Central memory CD4-positive, alpha-beta T cell (primary cell): ENCODE results near the gene OR1K1.
A peak's percentile ranks its signal among the peaks of the same experiment; 100 is the strongest.
"Not testable (repeated sequence)": the region's sequence is repeated elsewhere in the genome, so short reads cannot be mapped to it uniquely, and the experiment has no call there.

Source experiments
- DNase-seq: peaks from one replicate; pipeline ENCODE4 v3.0.0; 2022

The OR1K1 gene

DNA sequence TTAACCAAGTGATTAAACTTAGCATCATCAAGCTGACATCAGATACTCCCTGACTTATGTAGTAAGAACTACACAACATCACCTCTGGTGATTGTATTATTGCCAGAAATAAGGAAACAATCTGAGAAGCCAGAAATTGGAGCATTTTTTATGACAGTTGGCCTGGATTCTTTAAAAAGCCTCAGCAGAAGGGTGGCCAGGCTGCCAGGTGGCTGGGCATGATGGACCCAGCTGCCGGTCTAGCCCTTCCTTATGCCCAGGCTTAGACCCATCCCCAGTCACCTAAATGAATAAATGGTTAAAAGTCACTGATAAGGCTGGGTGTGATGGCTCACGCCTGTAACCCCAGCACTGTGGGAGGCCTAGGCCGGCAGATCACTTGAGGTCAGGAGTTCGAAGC is 12.8 kb downstream of the OR1K1 start:
- DNase-seq, result no peak

DNA sequence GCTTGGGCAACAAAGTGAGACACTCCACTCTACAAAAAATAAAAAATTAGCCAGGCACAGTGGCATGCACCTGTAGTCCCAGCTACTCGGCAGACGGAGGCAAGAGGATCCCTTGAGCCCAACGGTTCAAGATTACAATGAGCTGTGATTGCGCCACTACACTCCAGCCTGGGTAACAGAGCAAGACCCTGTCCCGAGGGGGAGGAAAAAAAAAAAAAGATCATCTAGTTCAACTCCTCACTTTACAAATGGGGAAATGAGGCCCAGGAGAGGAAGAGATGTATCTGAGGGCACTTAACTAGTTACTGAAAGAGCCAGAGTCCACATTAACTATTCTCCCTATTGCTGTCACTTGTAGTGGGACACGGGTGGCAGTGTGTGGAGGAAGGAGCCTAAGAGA is 14.6 kb downstream of the OR1K1 start:
- DNase-seq, result no peak

DNA sequence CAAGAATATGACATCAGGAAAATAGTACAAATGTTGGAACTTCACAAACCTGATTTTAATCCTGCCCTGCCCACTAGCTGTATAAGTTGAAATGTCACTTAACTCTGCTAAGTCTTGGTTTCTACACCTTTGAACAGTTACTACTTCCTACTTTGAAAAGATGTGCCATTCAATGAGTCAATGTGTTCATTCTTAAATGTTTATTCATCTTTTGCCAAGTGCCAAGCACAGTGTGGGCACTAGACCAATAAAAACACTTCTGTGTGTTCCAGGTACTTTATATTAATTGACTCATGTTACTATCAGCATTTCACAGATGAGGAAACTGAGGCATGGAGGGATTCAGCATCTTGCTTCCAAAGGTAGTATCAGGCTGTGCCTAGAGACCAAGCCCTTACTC is 15.6 kb downstream of the OR1K1 start:
- DNase-seq, result no peak

DNA sequence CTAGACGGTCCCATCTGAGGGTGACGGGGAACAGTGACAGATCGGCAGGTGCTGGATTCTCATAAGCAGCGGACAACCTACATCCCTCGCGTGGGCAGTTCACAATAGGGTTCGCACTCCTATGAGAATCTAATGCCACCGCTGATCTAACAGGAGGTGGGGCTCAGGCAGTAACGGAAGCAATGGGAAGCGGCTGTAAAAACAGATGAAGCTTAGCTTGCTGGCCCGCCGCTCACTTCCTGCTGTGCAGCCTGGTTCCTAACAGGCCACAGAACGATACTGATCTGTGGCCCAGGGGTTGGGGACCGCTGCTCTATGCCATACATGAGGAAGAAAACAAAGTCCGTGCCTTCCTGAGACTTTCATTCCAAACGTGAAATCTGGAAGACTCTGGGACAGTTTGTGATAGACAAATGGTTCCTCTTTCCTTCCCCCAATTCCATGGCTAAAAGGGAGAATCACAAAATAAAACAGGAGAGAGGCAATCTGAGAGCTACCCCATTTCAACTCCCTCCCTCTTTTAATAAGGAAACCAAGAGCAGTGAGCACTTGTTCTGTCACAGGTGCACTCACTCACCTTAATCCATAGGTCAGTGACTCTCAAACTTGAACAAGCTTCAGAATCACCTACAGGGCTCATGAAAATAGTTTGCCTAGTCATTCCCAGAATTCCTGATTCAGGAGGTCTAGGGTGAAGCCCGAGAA is 16.4 kb downstream of the OR1K1 start:
- peak; percentile 45 for DNase-seq

DNA sequence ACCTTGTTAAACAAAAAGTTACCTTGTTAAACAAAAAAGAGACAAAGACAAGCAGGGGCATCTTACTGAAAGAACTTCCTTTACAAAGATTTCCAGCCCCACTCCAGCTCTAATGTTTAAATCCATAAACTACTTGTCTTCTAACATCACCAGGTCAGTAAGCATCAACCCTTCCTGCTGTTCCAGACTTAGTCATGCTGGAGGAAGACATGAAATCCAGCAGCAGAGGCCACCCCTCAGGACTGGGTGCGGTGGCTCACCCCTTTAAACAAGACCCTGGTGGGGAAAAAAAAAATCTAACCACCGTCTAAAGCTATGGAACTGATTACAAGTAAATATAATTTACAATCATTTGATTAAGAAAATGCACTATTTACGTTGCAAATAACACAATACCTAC is 19.4 kb downstream of the OR1K1 start:
- no peak for DNase-seq

DNA sequence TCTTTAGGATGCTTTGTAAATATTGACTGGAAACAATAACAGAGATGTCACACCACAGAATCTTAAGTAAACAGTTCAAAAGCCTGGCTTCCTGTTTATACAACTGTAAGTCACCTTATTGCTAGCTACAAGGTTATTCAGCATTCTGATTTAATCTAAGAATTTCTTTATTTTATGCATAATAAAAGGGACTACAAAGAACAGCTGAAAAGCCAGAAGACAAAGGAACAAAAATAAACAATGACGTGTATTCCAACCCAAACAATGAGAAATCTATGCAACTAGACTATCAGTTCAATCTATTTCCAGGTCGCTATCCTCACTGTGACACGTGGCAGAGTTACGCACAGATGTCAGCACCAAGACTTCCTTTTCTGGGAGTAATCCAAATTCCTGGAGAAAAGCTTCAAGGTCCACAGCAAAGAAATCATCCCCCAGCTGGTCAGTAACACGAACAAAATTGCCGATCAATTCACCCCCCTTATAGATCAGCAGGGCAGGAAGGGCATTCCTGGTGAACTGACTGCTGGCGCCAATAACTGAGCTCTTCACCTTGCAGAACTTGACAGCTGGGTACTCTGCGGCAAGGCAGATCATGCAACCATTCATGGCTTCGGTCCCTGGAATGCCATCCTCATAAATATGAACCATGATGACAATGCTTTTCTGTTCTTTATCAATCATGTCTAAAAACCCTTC is 20.0 kb downstream of the OR1K1 start:
- DNase-seq, result no peak

DNA sequence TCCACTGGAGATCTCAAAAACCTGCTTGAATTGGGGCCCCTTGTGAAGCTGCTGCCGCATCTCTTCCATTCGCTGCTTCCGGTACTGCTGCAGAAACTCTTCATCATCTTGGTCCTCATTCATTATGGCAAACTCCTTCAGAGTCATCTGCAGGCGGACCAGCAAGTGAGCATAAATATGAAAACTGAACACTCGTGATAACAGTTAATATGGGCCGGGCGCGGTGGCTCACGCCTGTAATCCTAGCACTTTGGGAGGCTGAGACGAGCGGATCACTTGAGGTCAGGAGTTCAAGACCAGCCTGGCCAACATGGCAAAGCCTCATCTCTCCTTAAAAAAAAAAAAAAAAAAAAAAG is 20.5 kb downstream of the OR1K1 start:
- DNase-seq, result no peak

DNA sequence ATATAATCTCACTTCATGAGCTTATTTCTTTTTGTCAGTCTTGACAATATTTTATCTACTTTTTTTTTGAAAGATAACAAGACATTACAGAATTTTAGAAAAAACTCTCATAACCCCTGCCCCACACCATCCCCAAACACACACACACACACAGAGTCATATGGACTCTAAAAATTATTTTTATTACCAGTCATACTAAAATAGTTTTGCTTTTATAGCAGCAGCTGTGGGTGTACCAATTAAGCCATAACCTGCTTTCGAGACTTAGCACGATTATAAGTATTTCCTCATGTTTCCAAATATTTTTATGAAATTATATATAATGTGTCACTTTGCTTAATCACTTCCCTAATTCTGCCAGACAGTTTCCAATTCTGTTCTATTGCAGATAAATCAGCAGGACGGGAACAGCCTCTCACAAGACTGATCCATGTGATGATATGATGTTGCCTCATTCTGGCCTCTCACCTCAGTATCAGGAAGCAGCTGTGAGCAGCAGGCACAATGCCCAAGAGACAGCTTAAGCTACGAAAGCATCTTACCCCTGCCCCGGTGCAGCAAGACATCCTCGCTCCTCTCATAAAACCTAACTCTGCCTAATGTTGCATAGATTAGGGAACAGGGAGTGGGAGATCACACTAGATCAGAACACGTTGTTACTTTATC is 21.5 kb downstream of the OR1K1 start:
- DNase-seq, result no peak

DNA sequence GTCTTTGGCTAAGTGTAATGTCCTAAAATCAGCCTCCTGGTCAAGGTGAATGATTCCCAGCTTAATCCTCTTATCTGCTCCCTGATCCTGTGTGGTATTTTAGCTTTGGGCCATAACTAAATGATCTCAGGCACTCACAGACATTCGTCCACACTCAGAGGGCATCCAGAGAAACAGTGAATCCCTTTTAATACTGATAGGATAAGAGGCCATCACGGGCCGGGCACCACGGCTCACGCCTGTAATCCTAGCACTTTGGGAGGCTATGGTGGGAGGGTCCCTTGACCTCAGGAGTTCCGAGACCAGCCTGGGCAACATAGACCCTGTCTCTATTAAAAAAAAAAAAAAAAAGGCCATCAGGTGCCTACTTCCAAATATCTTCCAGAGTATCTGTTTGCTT is 22.1 kb downstream of the OR1K1 start:
- no peak for DNase-seq

DNA sequence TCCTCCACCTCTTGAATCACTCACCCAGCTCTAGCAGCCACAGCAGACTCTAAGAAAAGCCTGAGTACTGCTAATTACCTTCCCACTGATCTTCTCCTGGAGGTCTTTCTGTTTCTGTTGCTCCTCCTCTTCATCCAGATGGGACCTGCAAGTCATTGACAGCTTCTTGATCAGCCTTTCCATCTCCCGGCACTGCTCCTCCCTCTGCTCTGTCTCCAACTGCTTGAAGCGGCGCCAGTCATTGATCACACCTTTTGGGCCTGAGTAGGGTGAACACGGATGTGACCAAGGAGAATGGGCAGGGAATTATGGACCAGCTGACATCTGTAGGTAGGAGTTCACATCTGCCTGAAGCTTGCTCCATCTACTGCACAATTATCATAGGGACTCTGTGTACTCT is 23.0 kb downstream of the OR1K1 start:
- DNase-seq, result no peak

DNA sequence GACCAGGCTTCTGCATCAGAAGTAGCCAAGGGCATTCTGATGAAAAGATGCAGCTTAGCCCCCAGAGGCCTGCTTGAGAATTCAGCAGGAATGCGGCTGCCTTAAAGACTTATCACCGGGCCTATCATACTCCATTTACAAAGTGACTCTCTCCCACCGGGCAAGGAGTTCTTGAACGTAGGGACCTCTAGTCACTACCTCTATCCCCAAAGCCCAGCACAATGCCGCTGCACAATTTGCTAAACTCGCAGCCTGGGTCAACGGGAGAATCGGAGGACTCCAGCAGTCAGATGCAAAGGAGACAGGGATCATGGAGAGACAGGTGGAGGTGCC is 27.8 kb downstream of the OR1K1 start:
- DNase-seq, result no peak

DNA sequence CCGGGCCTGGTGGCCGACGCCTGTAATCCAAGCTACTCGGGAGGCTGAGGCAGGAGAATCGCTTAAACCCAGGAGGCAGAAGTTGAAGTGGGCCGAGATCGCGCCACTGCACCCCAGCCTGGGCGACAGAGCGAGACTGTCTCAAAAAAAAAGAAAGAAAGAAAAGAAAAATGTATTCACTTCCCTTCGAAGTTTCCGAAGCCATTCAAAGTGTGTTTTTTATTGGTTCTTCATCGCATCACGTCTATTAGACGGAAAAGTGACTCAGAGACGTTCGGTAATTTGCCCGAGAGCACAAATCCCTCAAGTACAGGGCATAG is 29.0 kb downstream of the OR1K1 start:
- DNase-seq, result not testable (repeated sequence)

DNA sequence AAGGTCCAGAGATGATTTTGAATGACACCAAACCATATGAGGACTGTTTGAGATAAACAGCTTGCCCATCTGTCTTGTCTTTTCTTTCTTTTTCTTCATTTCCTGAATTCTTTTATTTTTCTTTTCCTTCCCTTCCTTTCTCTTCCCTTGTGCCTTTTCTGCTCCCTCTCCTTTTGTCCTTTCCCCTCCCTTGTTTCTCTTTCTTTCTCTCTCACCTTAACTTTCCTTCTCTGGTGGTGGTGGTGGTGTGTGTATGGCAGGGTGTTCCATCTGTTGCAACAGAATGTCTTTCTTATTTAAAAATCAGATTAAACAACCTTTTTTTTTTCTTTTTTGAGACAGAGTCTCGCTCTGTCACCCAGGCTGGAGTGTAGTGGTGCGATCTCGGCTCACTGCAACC is 32.3 kb downstream of the OR1K1 start:
- no peak for DNase-seq

DNA sequence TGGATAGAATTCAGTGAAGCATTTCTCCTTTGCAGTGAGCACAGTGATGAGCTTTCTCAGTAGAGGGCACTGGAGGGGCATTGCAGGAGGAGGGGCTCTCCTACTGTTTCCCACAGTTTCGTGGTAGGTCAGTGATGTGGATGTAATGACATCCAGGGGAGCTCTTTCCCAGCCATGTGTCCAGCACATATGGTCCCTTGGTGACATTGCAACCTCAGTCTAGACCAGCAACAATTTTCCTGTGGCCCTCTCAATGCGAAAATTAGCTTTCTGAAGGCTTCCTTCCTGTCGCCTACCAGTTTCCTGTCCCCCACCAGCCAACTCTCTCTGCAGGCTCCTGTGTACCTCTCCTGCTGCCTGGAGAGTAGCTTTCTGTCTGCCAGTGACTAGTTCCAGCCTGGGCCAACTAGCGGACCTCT is 35.4 kb downstream of the OR1K1 start:
- peak; percentile 14 for DNase-seq

DNA sequence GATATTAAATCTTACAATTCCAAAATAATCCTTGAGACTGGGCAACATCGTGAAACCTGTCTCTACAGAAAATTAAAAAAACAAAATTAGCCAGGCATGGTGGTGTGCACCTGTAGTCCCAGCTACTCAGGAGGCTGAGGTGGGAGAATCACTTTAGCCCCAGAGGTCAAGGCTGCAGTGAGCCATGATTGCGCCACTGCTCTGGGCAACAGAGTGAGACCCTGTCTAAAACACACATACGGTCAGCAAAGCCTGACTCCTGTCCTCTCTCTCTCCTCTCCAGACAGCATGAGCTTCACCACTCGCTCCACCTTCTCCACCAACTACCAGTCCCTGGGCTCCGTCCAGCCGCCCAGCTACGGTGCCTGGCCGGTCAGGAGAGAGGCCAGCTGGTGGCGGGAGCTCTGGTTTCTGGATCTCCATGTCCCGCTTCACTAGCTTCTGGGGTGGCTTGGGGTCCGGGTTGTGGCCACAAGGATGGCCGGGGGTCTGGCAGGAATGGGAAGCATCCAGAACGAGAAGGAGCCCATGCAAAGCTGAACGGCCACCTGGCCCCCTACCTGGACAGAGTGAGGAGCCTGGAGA is 37.4 kb downstream of the OR1K1 start:
- no peak for DNase-seq

DNA sequence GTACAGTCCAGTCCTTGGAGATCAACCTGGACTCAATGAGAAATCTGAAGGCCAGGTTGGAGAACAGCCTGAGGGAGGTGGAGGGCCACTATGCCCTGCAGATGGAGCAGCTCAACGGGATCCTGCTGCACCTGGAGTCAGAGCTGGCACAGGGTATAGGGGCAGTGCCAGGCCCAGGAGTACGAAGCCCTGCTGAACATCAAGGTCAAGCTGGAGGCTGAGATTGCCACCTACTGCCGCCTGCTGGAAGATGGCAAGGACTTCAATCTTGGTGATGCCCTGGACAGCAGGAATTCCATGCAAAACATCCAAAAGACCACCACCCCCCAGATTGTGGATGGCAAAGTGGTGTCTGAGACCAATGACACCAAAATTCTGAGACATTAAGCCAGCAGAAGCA is 38.5 kb downstream of the OR1K1 start:
- DNase-seq, result not testable (repeated sequence)

DNA sequence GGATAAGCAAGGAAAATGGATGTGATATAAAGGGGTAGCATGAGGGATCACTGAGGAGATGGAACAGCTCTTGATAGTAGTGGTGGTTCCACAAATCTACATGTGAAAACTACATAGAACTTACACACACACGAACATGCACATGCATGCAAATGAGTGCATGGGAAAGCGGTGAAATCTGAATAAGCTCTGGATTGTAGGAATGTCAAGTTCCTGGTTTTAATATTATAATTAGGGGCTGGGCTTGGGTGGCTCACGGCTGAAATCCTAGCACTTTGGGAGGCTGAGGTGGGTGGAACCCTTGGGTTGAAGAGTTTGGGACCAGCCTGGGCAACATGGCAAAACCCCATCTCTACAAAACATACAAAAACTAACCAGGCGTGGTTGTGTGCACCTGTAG is 41.6 kb downstream of the OR1K1 start:
- no peak for DNase-seq

DNA sequence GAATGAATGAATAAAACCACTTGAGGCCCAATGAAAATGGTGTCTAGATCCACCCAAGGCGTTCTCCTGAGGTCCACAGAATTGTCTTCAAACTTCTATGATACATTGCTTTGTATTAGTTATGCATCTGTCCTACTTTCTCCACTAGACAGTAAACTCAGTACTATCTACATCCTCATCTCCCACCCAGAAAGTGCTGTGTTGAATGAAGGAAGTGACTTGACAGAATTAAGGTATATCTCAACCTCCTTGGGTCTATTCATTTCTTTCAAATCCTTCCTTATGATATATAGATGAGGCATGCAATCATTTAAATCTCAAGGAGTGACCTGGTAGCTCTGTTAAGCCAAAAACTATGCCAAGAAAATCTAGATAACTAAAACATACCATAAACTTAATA is 44.2 kb downstream of the OR1K1 start:
- no peak for DNase-seq

DNA sequence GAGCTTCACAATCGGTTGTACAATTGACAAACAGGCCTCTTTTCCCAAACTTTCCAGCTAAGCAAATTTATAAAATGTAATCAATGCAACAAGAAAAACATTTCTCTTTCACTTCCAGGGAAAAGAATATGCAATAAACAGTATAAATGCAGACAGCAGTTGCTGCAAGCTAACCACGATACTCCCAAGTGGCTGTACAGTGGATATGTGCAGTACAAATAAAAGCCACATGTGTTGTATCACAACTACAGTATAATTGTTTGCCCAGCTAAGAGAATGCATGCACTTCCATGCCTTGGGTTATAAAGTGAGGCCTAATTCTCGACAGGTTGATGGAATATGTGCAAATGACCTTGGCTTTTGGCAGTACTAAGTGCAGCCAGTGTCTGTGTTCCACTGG is 45.2 kb downstream of the OR1K1 start:
- no peak for DNase-seq

DNA sequence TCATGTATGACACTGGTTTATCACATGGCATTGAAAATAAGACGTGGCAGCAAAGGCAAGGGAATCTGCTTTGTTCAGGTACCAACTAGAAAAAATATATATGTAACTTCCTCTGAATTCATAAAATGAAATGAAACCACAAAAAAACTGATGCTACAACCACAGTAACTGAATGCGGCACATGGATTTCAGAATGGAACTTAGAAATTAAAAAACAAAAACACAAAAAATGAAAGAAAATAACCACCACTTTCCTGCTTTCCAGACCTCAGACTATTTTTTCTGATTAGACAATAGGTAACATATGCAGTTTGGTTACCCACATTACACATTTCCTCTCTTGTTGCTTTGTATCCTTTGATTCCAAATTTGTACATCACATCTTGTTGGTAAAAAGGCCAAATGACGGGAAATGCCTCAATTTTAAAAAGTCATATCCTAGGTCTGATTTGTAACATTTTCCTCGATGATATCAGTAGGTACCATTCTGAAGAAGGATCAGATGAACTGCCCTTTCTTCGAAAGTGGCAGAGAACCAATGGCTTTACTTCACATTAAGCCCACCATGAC is 46.5 kb downstream of the OR1K1 start:
- DNase-seq, result peak; percentile 71

DNA sequence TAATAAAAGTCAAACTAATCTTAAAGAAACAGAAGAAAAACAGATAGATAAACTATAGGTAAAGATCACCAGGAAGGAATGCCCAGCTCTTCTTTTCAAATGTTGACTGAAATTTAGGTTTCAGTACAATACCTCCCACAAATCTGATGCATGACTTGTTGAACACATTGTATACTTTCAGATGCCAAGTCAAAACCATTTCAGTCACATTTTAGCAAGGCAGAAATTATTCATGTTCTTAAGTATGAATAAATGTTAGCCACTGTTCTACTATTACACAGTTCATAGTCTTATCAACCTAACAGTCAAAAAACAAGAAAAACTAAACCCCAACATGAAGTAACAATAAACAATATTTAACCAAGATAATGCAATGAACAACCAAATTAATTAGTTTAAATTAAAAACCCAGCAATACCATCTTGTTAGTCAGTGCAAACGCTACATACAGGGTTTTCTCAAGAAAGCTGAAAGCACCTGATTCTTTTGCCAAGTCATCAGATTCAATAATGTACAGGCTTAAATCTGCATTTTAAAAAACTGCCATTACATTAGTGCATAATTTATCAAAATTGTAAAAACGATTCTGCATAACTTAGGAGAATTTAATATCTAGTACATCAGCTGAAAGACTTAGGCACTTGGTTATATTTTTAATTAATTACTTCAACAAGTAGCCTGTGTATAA is 48.5 kb downstream of the OR1K1 start:
- DNase-seq, result no peak
